ENCODE data around the gene CFAP47.

The CFAP47 gene

DNA sequence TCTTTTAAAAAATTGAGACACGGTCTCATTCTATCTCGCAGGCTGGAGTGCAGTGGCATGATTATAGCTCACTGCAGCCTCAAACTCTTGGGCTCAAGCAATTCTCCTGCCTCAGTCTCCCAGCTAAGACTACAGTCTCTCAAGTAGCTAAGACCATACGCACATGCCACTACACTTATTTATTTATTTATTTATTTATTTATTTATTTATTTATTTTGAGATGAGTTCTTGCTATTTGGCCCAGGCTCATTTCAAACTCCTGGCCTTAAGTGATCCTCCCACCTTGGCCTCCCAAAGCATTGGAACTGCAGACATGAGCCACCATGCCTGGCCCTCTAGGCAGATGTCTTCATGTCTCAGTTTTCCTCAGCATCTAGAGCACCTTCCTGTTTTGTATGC lies 482.2 kb downstream of the CFAP47 start:
- TF ChIP-seq ZNF8 (CRISPR knock-in tag; IDR thresholded peaks at IDR 0.05) (no peak), GLIS3 (CRISPR knock-in tag; IDR thresholded peaks at IDR 0.05) (no peak), BACH2 (CRISPR knock-in tag; IDR thresholded peaks at IDR 0.05; ENCODE audit: borderline replicate concordance) (no peak), PPARA (CRISPR knock-in tag; IDR thresholded peaks at IDR 0.05; ENCODE audit: borderline replicate concordance) (no peak), ZC3H10 (CRISPR knock-in tag; IDR thresholded peaks at IDR 0.05) (no peak), ARNTL (CRISPR knock-in tag; IDR thresholded peaks at IDR 0.05; ENCODE audit: borderline replicate concordance, low read depth) (no peak), ESRRG (CRISPR knock-in tag; IDR thresholded peaks at IDR 0.05) (no peak), ZNF70 (CRISPR knock-in tag; IDR thresholded peaks at IDR 0.05) (no peak), CSDC2 (CRISPR knock-in tag; IDR thresholded peaks at IDR 0.05) (no peak), SNAI2 (CRISPR knock-in tag; IDR thresholded peaks at IDR 0.05) (no peak), RARB (CRISPR knock-in tag; IDR thresholded peaks at IDR 0.05) (no peak), TOX (CRISPR knock-in tag; IDR thresholded peaks at IDR 0.05; ENCODE audit: borderline replicate concordance) (no peak), ZNF565 (CRISPR knock-in tag; conservative IDR thresholded peaks at IDR 0.05; ENCODE audit: low read depth) (no peak), ZFP30 (CRISPR knock-in tag; IDR thresholded peaks at IDR 0.05) (no peak)
- TF ChIP-seq, protein P1, sequence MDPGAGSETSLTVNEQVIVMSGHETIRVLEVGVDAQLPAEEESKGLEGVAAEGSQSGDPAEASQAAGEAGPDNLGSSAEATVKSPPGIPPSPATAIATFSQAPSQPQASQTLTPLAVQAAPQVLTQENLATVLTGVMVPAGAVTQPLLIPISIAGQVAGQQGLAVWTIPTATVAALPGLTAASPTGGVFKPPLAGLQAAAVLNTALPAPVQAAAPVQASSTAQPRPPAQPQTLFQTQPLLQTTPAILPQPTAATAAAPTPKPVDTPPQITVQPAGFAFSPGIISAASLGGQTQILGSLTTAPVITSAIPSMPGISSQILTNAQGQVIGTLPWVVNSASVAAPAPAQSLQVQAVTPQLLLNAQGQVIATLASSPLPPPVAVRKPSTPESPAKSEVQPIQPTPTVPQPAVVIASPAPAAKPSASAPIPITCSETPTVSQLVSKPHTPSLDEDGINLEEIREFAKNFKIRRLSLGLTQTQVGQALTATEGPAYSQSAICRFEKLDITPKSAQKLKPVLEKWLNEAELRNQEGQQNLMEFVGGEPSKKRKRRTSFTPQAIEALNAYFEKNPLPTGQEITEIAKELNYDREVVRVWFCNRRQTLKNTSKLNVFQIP (CRISPR knock-in tag; IDR thresholded peaks at IDR 0.05; ENCODE audit: borderline replicate concordance, low read depth): no peak
- TF ChIP-seq, protein P2, sequence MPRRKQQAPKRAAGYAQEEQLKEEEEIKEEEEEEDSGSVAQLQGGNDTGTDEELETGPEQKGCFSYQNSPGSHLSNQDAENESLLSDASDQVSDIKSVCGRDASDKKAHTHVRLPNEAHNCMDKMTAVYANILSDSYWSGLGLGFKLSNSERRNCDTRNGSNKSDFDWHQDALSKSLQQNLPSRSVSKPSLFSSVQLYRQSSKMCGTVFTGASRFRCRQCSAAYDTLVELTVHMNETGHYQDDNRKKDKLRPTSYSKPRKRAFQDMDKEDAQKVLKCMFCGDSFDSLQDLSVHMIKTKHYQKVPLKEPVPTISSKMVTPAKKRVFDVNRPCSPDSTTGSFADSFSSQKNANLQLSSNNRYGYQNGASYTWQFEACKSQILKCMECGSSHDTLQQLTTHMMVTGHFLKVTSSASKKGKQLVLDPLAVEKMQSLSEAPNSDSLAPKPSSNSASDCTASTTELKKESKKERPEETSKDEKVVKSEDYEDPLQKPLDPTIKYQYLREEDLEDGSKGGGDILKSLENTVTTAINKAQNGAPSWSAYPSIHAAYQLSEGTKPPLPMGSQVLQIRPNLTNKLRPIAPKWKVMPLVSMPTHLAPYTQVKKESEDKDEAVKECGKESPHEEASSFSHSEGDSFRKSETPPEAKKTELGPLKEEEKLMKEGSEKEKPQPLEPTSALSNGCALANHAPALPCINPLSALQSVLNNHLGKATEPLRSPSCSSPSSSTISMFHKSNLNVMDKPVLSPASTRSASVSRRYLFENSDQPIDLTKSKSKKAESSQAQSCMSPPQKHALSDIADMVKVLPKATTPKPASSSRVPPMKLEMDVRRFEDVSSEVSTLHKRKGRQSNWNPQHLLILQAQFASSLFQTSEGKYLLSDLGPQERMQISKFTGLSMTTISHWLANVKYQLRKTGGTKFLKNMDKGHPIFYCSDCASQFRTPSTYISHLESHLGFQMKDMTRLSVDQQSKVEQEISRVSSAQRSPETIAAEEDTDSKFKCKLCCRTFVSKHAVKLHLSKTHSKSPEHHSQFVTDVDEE (CRISPR knock-in tag; IDR thresholded peaks at IDR 0.05): no peak
- TF ChIP-seq, protein P3, sequence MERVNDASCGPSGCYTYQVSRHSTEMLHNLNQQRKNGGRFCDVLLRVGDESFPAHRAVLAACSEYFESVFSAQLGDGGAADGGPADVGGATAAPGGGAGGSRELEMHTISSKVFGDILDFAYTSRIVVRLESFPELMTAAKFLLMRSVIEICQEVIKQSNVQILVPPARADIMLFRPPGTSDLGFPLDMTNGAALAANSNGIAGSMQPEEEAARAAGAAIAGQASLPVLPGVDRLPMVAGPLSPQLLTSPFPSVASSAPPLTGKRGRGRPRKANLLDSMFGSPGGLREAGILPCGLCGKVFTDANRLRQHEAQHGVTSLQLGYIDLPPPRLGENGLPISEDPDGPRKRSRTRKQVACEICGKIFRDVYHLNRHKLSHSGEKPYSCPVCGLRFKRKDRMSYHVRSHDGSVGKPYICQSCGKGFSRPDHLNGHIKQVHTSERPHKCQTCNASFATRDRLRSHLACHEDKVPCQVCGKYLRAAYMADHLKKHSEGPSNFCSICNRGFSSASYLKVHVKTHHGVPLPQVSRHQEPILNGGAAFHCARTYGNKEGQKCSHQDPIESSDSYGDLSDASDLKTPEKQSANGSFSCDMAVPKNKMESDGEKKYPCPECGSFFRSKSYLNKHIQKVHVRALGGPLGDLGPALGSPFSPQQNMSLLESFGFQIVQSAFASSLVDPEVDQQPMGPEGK (CRISPR knock-in tag; IDR thresholded peaks at IDR 0.05; ENCODE audit: borderline replicate concordance): no peak
- ATAC-seq: no peak

DNA sequence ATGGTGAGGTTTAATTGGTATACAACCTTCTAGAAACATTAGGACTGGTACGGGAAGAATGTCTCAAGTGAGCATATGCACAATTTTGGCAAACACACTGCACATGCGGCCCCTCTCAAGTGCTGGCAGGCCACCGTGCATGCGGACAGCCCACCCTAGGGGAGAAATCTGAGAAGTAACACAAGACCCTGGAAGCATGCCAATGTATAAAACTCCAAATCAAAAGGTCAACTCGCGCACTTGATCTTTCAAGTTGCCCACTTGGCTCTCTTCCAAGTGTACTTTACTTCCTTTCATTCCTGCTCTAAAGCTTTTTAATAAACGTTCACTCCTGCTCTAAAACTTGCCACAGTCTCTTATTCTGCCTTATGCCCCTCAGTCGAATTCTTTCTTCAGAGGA lies 488.3 kb downstream of the CFAP47 start:
- TF ChIP-seq PPARA (CRISPR knock-in tag; IDR thresholded peaks at IDR 0.05; ENCODE audit: borderline replicate concordance) (no peak), SNAI2 (CRISPR knock-in tag; IDR thresholded peaks at IDR 0.05) (no peak), ZNF8 (CRISPR knock-in tag; IDR thresholded peaks at IDR 0.05) (no peak)
- TF ChIP-seq, protein P4, sequence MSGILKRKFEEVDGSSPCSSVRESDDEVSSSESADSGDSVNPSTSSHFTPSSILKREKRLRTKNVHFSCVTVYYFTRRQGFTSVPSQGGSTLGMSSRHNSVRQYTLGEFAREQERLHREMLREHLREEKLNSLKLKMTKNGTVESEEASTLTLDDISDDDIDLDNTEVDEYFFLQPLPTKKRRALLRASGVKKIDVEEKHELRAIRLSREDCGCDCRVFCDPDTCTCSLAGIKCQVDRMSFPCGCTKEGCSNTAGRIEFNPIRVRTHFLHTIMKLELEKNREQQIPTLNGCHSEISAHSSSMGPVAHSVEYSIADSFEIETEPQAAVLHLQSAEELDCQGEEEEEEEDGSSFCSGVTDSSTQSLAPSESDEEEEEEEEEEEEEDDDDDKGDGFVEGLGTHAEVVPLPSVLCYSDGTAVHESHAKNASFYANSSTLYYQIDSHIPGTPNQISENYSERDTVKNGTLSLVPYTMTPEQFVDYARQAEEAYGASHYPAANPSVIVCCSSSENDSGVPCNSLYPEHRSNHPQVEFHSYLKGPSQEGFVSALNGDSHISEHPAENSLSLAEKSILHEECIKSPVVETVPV (CRISPR knock-in tag; IDR thresholded peaks at IDR 0.05): no peak
- no peak for ATAC-seq

DNA sequence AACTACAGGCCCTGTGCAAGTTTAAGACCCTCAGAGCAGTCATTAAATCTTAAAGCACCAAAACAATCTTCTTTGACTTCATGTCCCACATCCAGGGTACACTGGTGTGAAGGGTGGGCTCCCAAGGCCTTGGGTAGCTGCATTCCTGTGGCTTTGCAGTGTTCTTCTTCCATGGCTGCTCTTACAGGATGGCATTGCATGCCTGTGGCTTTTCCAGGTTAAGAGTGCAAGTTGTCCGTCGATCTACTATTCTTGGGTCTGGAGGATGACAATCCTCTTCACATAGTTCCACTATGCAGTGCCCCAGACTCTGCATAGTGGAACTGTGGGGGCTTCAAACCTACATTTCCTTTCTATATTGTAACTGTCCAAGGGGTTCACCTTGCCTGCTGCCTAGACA lies 494.5 kb downstream of the CFAP47 start:
- ATAC-seq: no peak
- TF ChIP-seq TOX (CRISPR knock-in tag; IDR thresholded peaks at IDR 0.05; ENCODE audit: borderline replicate concordance) (no peak), ZC3H10 (CRISPR knock-in tag; IDR thresholded peaks at IDR 0.05) (no peak), BACH2 (CRISPR knock-in tag; IDR thresholded peaks at IDR 0.05; ENCODE audit: borderline replicate concordance) (no peak), ARNTL (CRISPR knock-in tag; IDR thresholded peaks at IDR 0.05; ENCODE audit: borderline replicate concordance, low read depth) (no peak), ESRRG (CRISPR knock-in tag; IDR thresholded peaks at IDR 0.05) (no peak), ZNF70 (CRISPR knock-in tag; IDR thresholded peaks at IDR 0.05) (no peak), ZNF8 (CRISPR knock-in tag; IDR thresholded peaks at IDR 0.05) (no peak), SNAI2 (CRISPR knock-in tag; IDR thresholded peaks at IDR 0.05) (no peak), GLIS3 (CRISPR knock-in tag; IDR thresholded peaks at IDR 0.05) (no peak), RARB (CRISPR knock-in tag; IDR thresholded peaks at IDR 0.05) (no peak), PPARA (CRISPR knock-in tag; IDR thresholded peaks at IDR 0.05; ENCODE audit: borderline replicate concordance) (no peak), ZFP3 (CRISPR knock-in tag; IDR thresholded peaks at IDR 0.05) (no peak)
- TF ChIP-seq, protein P5, sequence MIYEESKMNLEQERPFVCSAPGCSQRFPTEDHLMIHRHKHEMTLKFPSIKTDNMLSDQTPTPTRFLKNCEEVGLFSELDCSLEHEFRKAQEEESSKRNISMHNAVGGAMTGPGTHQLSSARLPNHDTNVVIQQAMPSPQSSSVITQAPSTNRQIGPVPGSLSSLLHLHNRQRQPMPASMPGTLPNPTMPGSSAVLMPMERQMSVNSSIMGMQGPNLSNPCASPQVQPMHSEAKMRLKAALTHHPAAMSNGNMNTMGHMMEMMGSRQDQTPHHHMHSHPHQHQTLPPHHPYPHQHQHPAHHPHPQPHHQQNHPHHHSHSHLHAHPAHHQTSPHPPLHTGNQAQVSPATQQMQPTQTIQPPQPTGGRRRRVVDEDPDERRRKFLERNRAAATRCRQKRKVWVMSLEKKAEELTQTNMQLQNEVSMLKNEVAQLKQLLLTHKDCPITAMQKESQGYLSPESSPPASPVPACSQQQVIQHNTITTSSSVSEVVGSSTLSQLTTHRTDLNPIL (CRISPR knock-in tag; IDR thresholded peaks at IDR 0.05; ENCODE audit: low read depth): no peak
- TF ChIP-seq, protein P3 (CRISPR knock-in tag; IDR thresholded peaks at IDR 0.05; ENCODE audit: borderline replicate concordance): no peak
- TF ChIP-seq, protein P1 (CRISPR knock-in tag; IDR thresholded peaks at IDR 0.05; ENCODE audit: borderline replicate concordance, low read depth): no peak
- TF ChIP-seq, protein P2 (CRISPR knock-in tag; IDR thresholded peaks at IDR 0.05): no peak

Measured in SK-N-SH treated with all-trans-retinoic acid at 6 μM for 48 hours (cell line).